ENCODE data around the gene MYO3B.

Gene MYO3B

DNA sequence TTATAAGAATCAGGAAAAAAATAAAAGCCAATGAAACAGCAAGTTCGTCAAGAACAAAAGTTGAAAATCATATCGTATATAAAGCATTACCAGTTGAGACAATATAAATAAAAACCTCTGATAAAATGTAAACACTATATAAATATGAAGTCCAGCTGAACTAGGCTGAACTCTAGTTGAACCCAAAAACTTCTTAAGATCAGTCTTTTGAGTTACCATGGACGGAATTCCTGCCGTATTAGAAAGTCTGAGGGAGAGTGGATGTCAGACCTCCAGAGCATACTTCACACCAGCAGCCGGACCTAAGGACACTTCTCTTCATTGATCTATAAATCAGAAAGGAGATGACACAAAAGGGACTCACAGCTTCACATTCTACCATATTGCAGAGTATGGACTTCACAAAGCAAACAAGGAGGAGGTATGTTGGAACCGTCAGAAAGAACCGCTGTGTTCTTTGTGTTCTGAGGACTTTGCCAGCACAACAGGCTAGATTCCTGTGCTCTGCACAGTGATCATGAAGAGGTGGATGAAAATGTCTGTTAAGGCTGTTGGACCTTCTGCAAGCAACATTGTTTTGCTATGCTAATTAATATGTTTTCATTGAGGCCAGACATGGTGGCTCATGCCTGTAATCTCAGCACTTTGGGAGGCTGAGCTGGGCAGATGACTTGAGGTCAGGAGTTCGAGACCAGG lies 469.9 kb downstream of the MYO3B start:
- Histone ChIP-seq H3K9me2 (replicated peaks; ENCODE audit: insufficient read depth, low read length) (no peaks in the 10 kb centered on the region), H3K36me3 (replicated peaks; ENCODE audit: insufficient read depth, low read length) (no peaks in the 10 kb centered on the region), H3K79me2 (ENCODE audit: low read length) (no peaks in the 10 kb centered on the region), H3K27ac (ENCODE audit: low read length) (no peak overlapping the region), H3K9me3 (replicated peaks; ENCODE audit: insufficient read depth, low read length) (no peaks in the 10 kb centered on the region), H3F3A (ENCODE audit: insufficient read depth, low read length) (no peaks in the 10 kb centered on the region), H3K9ac (ENCODE audit: low read length) (no peak overlapping the region), H2AFZ (ENCODE audit: low read length) (no peak overlapping the region), H3K4me1 (ENCODE audit: low read length) (no peaks in the 10 kb centered on the region), H3K4me3 (ENCODE audit: low read length) (no peak overlapping the region), H4K20me1 (ENCODE audit: insufficient read depth, low read length) (no peaks in the 10 kb centered on the region), H3K4me2 (ENCODE audit: low read depth, low read length) (no peak overlapping the region), H3K27me3 (replicated peaks; ENCODE audit: insufficient read depth, low read length) (no peaks in the 10 kb centered on the region)
- no peak for DNase-seq
- TF ChIP-seq, protein P1, sequence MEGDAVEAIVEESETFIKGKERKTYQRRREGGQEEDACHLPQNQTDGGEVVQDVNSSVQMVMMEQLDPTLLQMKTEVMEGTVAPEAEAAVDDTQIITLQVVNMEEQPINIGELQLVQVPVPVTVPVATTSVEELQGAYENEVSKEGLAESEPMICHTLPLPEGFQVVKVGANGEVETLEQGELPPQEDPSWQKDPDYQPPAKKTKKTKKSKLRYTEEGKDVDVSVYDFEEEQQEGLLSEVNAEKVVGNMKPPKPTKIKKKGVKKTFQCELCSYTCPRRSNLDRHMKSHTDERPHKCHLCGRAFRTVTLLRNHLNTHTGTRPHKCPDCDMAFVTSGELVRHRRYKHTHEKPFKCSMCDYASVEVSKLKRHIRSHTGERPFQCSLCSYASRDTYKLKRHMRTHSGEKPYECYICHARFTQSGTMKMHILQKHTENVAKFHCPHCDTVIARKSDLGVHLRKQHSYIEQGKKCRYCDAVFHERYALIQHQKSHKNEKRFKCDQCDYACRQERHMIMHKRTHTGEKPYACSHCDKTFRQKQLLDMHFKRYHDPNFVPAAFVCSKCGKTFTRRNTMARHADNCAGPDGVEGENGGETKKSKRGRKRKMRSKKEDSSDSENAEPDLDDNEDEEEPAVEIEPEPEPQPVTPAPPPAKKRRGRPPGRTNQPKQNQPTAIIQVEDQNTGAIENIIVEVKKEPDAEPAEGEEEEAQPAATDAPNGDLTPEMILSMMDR (IDR thresholded peaks at IDR 0.05; ENCODE audit: low read length) = no peak
- TF ChIP-seq EZH2 (optimal IDR thresholded peaks at IDR 0.05; ENCODE audit: low read depth, low read length) = no peak
- no peak for TF ChIP-seq EZH2phosphoT487 (IDR thresholded peaks at IDR 0.05; ENCODE audit: low read length)

DNA sequence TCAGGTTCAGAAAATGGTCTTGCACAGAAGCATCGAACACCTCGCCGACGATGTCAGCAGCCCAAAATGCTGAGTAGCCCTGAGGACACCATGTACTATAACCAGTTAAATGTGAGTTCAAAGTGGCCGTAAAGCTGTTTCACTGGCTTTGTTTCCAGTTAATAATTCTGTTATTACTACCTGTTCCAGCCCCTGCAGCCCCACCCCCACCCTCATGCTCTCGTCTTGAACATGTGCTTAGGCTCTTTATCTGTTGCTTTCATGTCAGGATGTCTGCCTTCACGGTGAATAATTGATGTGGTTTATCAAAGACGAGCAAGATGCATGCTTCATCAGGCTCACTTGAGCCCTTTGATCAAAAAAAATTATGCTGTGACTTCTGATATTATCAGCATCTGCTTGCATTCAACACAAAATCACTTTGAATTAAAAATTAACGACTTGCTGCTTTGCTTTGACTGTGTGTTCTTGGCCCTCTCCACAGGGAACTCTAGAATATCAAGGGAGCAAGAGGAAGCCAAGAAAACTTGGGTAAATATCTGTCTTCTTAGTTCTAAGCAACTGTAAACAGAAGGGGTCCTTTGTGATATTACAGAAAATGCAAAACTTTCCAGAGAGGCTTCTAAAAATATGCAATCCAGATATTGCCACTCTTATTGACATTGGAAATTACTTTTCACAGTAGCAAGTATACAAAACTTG lies 473.8 kb downstream of the MYO3B start:
- no peak for DNase-seq
- H3K4me2 ChIP-seq (ENCODE audit: low read depth, low read length) = no peak overlapping the region
- TF ChIP-seq EZH2 (optimal IDR thresholded peaks at IDR 0.05; ENCODE audit: low read depth, low read length) (no peak), EZH2phosphoT487 (IDR thresholded peaks at IDR 0.05; ENCODE audit: low read length) (no peak)
- TF ChIP-seq, protein P1 (IDR thresholded peaks at IDR 0.05; ENCODE audit: low read length) = no peak
- no peaks in the 10 kb centered on the region for H3K4me1 ChIP-seq (ENCODE audit: low read length)
- H4K20me1 ChIP-seq (ENCODE audit: insufficient read depth, low read length) = no peaks in the 10 kb centered on the region
- no peak overlapping the region for H3K9ac ChIP-seq (ENCODE audit: low read length)
- no peaks in the 10 kb centered on the region for H3K27me3 ChIP-seq (replicated peaks; ENCODE audit: insufficient read depth, low read length)
- no peaks in the 10 kb centered on the region for H3K9me2 ChIP-seq (replicated peaks; ENCODE audit: insufficient read depth, low read length)
- H2AFZ ChIP-seq (ENCODE audit: low read length) = no peak overlapping the region
- H3K4me3 ChIP-seq (ENCODE audit: low read length) = no peak overlapping the region
- no peaks in the 10 kb centered on the region for H3K79me2 ChIP-seq (ENCODE audit: low read length)
- H3K9me3 ChIP-seq (replicated peaks; ENCODE audit: insufficient read depth, low read length) = no peaks in the 10 kb centered on the region
- no peak overlapping the region for H3K27ac ChIP-seq (ENCODE audit: low read length)
- no peaks in the 10 kb centered on the region for H3F3A ChIP-seq (ENCODE audit: insufficient read depth, low read length)
- no peaks in the 10 kb centered on the region for H3K36me3 ChIP-seq (replicated peaks; ENCODE audit: insufficient read depth, low read length)

DNA sequence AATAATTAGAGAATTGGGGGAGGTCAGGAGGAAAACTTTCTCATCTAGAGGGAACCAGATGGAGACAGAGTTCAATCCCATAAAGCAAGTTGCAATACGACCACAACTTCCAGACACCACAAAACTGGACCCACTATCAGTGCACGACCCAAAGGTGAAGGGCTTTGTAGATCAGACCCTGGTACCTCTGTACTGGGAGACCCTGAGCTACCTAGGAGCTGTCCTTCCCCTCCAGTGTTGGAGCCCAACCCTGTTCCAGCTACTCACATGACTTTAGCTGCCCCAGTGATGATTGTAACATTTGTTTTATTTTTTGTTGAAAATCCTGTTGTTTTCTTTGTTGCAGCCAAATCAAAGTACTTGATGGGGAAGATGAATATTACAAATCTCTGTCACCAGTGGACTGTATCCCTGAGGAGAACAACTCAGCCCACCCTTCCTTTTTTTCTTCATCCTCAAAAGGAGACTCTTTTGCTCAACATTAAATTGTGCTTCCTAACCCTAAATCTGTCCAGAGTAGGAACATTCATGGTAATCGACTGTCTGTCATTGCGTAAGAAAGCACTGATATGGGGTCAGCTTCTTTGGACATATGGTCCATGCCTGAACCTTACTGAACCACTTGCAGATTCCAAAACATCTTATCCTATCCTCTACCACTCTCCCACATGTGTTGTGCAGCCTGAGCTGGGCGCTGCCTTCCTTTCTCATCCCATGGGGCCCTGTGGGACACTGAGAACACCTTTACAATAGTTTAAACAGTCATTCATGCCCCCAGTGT lies 474.9 kb downstream of the MYO3B start:
- H3K4me3 ChIP-seq (ENCODE audit: low read length) = no peak overlapping the region
- no peaks in the 10 kb centered on the region for H3K27me3 ChIP-seq (replicated peaks; ENCODE audit: insufficient read depth, low read length)
- no peak overlapping the region for H3K9ac ChIP-seq (ENCODE audit: low read length)
- TF ChIP-seq EZH2 (optimal IDR thresholded peaks at IDR 0.05; ENCODE audit: low read depth, low read length) (no peak), EZH2phosphoT487 (IDR thresholded peaks at IDR 0.05; ENCODE audit: low read length) (no peak)
- TF ChIP-seq, protein P1 (IDR thresholded peaks at IDR 0.05; ENCODE audit: low read length) = no peak
- H2AFZ ChIP-seq (ENCODE audit: low read length) = no peak overlapping the region
- H4K20me1 ChIP-seq (ENCODE audit: insufficient read depth, low read length) = no peaks in the 10 kb centered on the region
- no peaks in the 10 kb centered on the region for H3F3A ChIP-seq (ENCODE audit: insufficient read depth, low read length)
- H3K9me2 ChIP-seq (replicated peaks; ENCODE audit: insufficient read depth, low read length) = no peaks in the 10 kb centered on the region
- H3K9me3 ChIP-seq (replicated peaks; ENCODE audit: insufficient read depth, low read length) = no peaks in the 10 kb centered on the region
- no peak for DNase-seq
- no peaks in the 10 kb centered on the region for H3K79me2 ChIP-seq (ENCODE audit: low read length)
- no peak overlapping the region for H3K4me2 ChIP-seq (ENCODE audit: low read depth, low read length)
- H3K4me1 ChIP-seq (ENCODE audit: low read length) = no peaks in the 10 kb centered on the region
- no peak overlapping the region for H3K27ac ChIP-seq (ENCODE audit: low read length)
- no peaks in the 10 kb centered on the region for H3K36me3 ChIP-seq (replicated peaks; ENCODE audit: insufficient read depth, low read length)
